Inflammatory macrophage treated with lipopolysaccharide for 1 hour (primary cell): ENCODE measurements around the gene ATP6V0A1.
"Not testable (repeated sequence)": the region's sequence is repeated elsewhere in the genome, so short reads cannot be mapped to it uniquely, and the experiment has no call there.

Source experiments
- DNase-seq, 2 donors: peaks; one replicate each; pipeline ENCODE4 v3.0.0-alpha.2; 2020 to 2022

The ATP6V0A1 gene

GRCh38 chr17:42438600-42439567 lies 19.8 kb upstream of the ATP6V0A1 start:
- peak in 1 of 2 donors; percentile 69 for DNase-seq

- DNase-seq, result peak; percentile 52 to 72
These were observed 17.1 kb upstream of the ATP6V0A1 start for GRCh38 chr17:42441371-42442195.

GRCh38 chr17:42442196-42442565 lies 16.5 kb upstream of the ATP6V0A1 start:
- DNase-seq, result no peak

GRCh38 chr17:42449176-42449575 lies 9.5 kb upstream of the ATP6V0A1 start:
- not testable (repeated sequence) for DNase-seq

GRCh38 chr17:42449838-42450237 lies 8.8 kb upstream of the ATP6V0A1 start:
- not testable (repeated sequence) for DNase-seq

GRCh38 chr17:42451270-42451669 lies 7.4 kb upstream of the ATP6V0A1 start:
- not testable (repeated sequence) for DNase-seq

GRCh38 chr17:42453439-42453838 lies 5.2 kb upstream of the ATP6V0A1 start:
- peak; percentile 42 to 57 for DNase-seq

- not testable (repeated sequence) for DNase-seq
These were observed 3.7 kb upstream of the ATP6V0A1 start for GRCh38 chr17:42454987-42455386.

- peak; percentile 81 to 85 for DNase-seq
These were observed 2.2 kb upstream of the ATP6V0A1 start for GRCh38 chr17:42456223-42457106.

GRCh38 chr17:42457107-42457792 lies 1.4 kb upstream of the ATP6V0A1 start:
- peak; percentile 79 to 82 for DNase-seq

- DNase-seq, result peak in 1 of 2 donors; percentile 35
These were observed 650 bp downstream of the ATP6V0A1 start for GRCh38 chr17:42459256-42459800.

- DNase-seq, result peak in 1 of 2 donors; percentile 26
These were observed 1.2 kb downstream of the ATP6V0A1 start for GRCh38 chr17:42459801-42460281.

- peak in 1 of 2 donors; percentile 14 for DNase-seq
These were observed 1.7 kb downstream of the ATP6V0A1 start for GRCh38 chr17:42460371-42460770.

- DNase-seq, result no peak
These were observed 5.3 kb downstream of the ATP6V0A1 start for GRCh38 chr17:42463976-42464400.

GRCh38 chr17:42467889-42468288 lies 9.2 kb downstream of the ATP6V0A1 start:
- DNase-seq, result no peak

- peak in 1 of 2 donors; percentile 18 for DNase-seq
These were observed 14.2 kb downstream of the ATP6V0A1 start for GRCh38 chr17:42472709-42473521.

- no peak for DNase-seq
These were observed 15.6 kb downstream of the ATP6V0A1 start for GRCh38 chr17:42474276-42474675.

GRCh38 chr17:42475121-42475520 lies 16.4 kb downstream of the ATP6V0A1 start:
- DNase-seq, result peak; percentile 38 to 57

- peak; percentile 87 to 98 for DNase-seq
These were observed 17.2 kb downstream of the ATP6V0A1 start for GRCh38 chr17:42475835-42476234.

GRCh38 chr17:42476411-42476810 lies 17.7 kb downstream of the ATP6V0A1 start:
- peak; percentile 66 to 78 for DNase-seq
